AG04450 (cell line): ENCODE results near the gene TMEM45A. TPM values are rescaled to one million over a fixed set of nuclear protein-coding genes. Genes with fewer than 3 reads are reported as not detected.
A peak's percentile ranks its signal among the peaks of the same experiment; 100 is the strongest.

Experiments
- CTCF ChIA-PET: fragments of 300-600, 350-600 bp; formaldehyde crosslinking; extraction: SDS; loops from one replicate; lab custom pipeline; 2022; ENCODE audit warnings: antibody characterized with exemption, inconsistent platforms; lab: Charles Lee
- POLR2A ChIA-PET: fragments of 350-600 bp; formaldehyde crosslinking; extraction: SDS; loops from one replicate; lab custom pipeline; 2021; ENCODE audit warnings: antibody characterized with exemption, inconsistent platforms; lab: Yijun Ruan, JAX
- DNase-seq: peaks from one replicate; pipeline ENCODE4 v3.0.0-alpha.2; 2011; ENCODE audit warnings: low read depth, low spot score
- H3K27ac ChIP-seq: one replicate; pipeline ENCODE4 v1.5.1; 2012; ENCODE audit warnings: low read depth, low read length, control low read depth
- H3K27me3 ChIP-seq: one replicate; pipeline ENCODE4 v1.6.0; 2012; ENCODE audit warnings: low read length; ENCODE audit not compliant: control insufficient read depth, insufficient read depth
- H3K4me3 ChIP-seq: 2 replicates; pipeline ENCODE4 v1.5.1; 2011; ENCODE audit warnings: mild to moderate bottlenecking, low read depth, low read length, control low read depth
- H3K9me3 ChIP-seq: 2 replicates; pipeline ENCODE4 v1.5.1; 2012; ENCODE audit warnings: low read length; ENCODE audit not compliant: control insufficient read depth, insufficient read depth
- polyA plus RNA-seq: library from polyadenylated mRNA; depleted of rRNA; stranded (reverse); fragments of >200 nt; gene quantifications from 2 replicates; pipeline ENCODE4 v1.2.3, GENCODE V29; 2011
- TF ChIP-seq, protein P1 (sequence below): IDR thresholded peaks from 2 replicates; pipeline ENCODE4 v1.5.1; 2011; ENCODE audit warnings: low read depth, low read length, control low read depth, inconsistent platforms

The TMEM45A gene
- polyA plus RNA-seq, 1 experiment: 42.8 TPM

DNA sequence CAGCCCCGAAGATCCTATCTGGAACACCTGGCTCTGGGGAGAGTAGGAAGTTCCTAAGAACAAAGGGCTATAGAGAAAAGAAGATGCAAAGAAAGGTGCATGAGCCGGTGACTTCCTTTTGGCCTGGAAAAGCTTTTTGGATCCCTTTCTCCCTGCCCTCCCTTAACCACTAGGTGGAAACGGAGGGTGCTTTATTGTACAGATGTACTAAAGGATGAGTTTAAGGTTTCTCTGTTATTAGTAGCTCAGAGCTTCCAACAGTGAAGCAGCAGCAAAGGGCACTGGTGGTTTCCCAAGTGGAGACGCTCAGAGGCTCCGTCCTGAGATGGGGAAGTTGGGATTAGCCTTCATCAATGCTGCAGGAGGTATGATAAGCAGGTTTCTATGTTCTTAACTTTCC is 111.0 kb downstream of the TMEM45A start:
- POLR2A ChIA-PET: no interaction called here
- peak overlapping the region; percentile 21 for H3K27ac ChIP-seq
- TF ChIP-seq, protein P1, sequence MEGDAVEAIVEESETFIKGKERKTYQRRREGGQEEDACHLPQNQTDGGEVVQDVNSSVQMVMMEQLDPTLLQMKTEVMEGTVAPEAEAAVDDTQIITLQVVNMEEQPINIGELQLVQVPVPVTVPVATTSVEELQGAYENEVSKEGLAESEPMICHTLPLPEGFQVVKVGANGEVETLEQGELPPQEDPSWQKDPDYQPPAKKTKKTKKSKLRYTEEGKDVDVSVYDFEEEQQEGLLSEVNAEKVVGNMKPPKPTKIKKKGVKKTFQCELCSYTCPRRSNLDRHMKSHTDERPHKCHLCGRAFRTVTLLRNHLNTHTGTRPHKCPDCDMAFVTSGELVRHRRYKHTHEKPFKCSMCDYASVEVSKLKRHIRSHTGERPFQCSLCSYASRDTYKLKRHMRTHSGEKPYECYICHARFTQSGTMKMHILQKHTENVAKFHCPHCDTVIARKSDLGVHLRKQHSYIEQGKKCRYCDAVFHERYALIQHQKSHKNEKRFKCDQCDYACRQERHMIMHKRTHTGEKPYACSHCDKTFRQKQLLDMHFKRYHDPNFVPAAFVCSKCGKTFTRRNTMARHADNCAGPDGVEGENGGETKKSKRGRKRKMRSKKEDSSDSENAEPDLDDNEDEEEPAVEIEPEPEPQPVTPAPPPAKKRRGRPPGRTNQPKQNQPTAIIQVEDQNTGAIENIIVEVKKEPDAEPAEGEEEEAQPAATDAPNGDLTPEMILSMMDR: peak; percentile 68
- H3K27me3 ChIP-seq: peaks cover 2% of the 10 kb centered on the region
- DNase-seq: no peak
- H3K4me3 ChIP-seq: no peak overlapping the region
- CTCF ChIA-PET: interaction anchor here (0.5 to 3.1 kb wide), 15 partner anchors 10 to 793 kb away, joined by 3 to 23 read pairs (median 5); no protein-coding TSS in a partner anchor
- H3K9me3 ChIP-seq: no peaks in the 10 kb centered on the region

DNA sequence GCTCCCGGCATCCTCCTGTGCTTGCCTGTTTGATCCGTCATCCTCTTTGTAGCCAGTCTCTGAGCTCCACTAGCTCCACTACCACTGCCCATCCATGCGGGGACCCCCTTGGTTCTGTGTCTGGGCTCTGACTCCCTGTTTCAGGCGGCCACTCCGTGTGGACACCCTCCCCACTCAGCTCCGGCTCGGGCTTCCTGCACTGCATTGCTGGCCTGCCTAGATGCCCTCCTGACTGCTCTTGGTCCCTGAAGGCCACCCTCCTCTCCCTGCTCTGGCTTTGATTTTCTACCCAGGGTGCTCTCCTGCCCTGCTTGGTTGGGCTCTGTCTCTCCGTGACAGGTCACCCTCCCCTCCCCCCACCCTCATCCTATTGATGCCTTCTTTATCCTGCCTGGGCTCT is 112.9 kb downstream of the TMEM45A start:
- H3K4me3 ChIP-seq: no peak overlapping the region
- ChIA-PET CTCF (no interaction called here), POLR2A (no interaction called here)
- no peak overlapping the region for H3K27ac ChIP-seq
- no peak for DNase-seq
- TF ChIP-seq, protein P1: no peak
- H3K27me3 ChIP-seq: peaks cover 7% of the 10 kb centered on the region
- H3K9me3 ChIP-seq: no peaks in the 10 kb centered on the region

DNA sequence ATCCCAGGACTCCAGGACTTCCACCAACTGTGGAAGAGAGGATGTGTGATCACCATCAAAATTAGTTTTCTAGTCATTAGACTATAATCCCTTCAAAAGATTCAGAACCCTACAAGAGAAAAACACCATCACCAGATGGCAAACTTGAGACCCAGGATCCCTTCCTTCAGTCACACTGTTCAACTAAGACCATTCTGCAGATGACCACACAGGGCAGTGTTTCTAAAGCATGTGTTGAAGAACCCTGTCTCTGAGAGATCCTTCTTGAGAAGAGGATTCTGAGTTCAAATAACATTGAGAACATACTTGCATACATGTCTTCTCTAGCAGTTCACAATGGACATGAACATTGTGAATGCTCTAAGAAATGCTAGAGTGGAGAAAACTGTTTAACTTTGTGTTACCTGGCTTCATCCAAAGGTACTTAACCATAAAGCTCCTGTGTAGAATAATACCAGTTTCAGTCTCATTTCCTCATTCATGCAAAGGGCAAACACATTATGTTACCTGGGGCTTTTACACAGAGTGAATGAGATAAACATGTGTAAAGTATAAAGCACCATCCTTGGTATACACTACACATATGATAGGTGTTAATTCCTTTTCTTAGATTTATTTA is 114.6 kb downstream of the TMEM45A start:
- H3K27ac ChIP-seq: no peak overlapping the region
- no peak overlapping the region for H3K4me3 ChIP-seq
- peaks cover 5% of the 10 kb centered on the region for H3K27me3 ChIP-seq
- TF ChIP-seq, protein P1: no peak
- no peak for DNase-seq
- CTCF ChIA-PET: no interaction called here
- no peaks in the 10 kb centered on the region for H3K9me3 ChIP-seq
- POLR2A ChIA-PET: no interaction called here

DNA sequence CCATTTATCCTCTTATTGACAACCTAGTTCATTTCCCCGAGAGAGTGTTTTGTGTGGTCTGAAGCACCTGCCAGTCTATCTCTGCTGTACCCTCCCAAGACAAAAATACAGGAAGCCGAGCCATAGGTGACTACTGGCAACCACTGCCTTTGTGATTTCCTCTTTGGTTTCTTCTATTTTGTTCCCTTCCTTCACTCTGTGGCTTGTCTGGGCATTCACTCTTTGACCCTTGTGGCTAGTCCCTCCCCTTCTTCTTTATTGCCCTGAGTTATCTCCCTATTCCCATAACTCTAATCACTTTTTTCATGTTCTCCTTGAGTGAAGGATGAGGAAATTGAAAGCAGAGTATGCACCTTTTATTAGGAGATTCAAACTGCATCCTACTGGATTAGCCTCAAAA is 116.9 kb downstream of the TMEM45A start, which contains the start of gene ADGRG7:
ADGRG7 (plus strand) TSS at position 297 of the 400 bp plus-strand sequence. CDS start 256 bp downstream, outside the sequence.
- TF ChIP-seq, protein P1: no peak

DNA sequence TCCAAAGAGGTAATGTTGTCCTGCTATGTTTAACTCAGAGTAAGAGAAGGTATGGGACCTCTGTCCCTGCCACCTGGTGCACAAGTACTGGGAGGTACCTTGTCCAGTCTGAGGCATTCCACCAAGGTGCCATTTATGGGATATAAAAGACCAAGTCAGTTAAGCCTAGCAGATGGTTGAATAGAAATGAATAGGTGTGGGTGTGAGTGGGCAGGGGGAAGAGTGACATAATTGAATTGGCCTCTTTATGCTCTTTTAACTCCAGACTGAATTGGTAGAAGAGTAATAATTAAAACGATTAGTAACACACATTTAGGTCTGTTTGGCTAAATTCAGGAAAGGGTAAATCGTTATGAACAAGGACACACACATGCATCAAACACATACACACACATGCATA is 117.5 kb downstream of the TMEM45A start:
- no peak for DNase-seq
- Histone ChIP-seq H3K9me3 (no peaks in the 10 kb centered on the region), H3K4me3 (no peak overlapping the region), H3K27me3 (peaks cover 5% of the 10 kb centered on the region), H3K27ac (no peak overlapping the region)
- CTCF ChIA-PET: interaction anchor here (1.5 kb wide), 1 partner anchor 147 kb away, joined by 4 read pairs; no protein-coding TSS in a partner anchor
- POLR2A ChIA-PET: no interaction called here
- TF ChIP-seq, protein P1: no peak

More for the DNA sequence above, 116.9 kb downstream of the TMEM45A start, which contains the start of gene ADGRG7:
- Histone ChIP-seq H3K4me3 (no peak within 1 kb of the TSS), H3K27me3 (peaks cover 5% of the 10 kb centered on the region), H3K9me3 (no peaks in the 10 kb centered on the region), H3K27ac (no peak within 1 kb of the TSS)
- no peak for DNase-seq
- ChIA-PET CTCF (interaction anchor here (1.5 kb wide), 1 partner anchor 147 kb away, joined by 4 read pairs; no protein-coding TSS in a partner anchor), POLR2A (no interaction called here)
